ENCODE measurements around the gene SIX2.

SIX2 gene

DNA sequence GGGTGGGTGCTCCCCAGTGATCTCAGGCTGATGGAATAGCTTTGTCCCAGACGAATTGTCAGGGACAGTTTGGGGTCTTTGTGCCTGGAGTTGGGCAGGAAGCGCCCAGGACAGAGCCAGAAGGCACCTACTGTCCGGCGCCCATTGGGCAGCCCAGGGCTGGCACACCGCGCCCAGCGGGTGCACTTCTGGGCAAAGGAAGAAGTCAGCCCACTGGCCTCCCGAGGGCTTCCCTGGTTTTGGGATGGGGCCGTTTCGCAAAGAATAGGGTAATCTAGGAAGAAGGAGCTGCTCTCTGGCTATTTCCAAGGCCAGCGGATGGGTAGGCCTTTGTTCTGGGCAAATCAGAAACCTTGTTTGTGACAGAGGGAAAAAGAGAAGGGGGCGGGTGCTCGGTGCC is 3.5 kb upstream of the SIX2 start:
- no peak overlapping the region for H3K27ac Mint-ChIP-seq
- H3K4me3 Mint-ChIP-seq: peak overlapping the region in 1 of 2 donors; percentile 52
- peaks cover 80 to 92% of the 10 kb centered on the region in 2 donors for H3K27me3 Mint-ChIP-seq
- ATAC-seq (replicated peaks): no peak
- no peaks in the 10 kb centered on the region for H3K9me3 Mint-ChIP-seq
- DNase-seq: no peak
- H3K4me1 Mint-ChIP-seq (ENCODE audit: low read depth in 2 of 2): peaks cover 6 to 14% of the 10 kb centered on the region in 2 donors
- no peaks in the 10 kb centered on the region for H3K36me3 Mint-ChIP-seq (ENCODE audit: insufficient read depth)

DNA sequence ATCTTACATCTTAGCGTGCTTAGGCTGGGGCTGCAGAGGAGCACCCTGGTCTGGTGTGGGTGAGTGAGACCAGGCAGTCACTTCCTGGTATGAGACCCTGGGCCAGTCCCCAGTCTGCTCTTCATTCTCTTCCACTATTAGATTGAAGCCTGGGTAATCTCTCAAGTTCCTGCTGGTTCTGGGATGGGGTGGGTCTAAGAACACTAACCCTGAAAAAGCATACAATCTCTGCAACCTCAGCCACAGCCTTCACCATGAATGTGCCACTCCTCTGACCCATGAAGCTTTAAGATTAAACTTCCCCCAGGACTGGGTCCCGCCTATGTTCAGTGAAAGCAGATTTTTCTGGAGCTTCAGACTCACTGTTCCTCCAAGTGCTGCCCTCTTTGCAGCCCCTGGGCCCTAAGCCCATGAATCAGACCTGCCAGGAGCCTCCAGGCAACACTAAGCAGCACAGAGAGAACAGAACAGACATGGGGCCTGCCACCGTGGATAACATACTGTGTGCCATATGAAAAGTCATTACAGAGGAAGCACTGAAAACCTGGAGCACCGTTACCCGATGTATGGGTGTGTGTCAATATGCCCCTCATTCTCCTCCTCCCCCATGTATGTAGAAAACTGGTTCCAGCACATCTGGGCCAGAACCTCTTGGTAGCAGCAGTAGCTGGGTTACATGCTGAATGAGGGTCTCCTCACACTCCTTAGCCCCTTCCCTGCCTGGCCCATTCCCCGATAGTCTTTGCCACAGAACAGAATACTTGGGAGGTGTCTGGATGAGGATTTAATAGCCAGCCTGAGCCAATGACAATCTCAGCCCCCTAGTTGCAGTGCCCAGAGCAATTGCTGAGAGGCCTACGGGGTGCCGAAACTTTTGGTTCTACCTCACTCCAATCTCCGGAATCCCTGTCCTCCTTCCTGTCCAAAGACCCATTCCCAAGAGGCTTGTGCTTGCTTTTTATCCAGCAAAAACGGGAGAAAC is 2.7 kb upstream of the SIX2 start:
- no peaks in the 10 kb centered on the region for H3K9me3 Mint-ChIP-seq
- no peaks in the 10 kb centered on the region for H3K36me3 Mint-ChIP-seq (ENCODE audit: insufficient read depth)
- H3K4me3 Mint-ChIP-seq: peak overlapping the region in 1 of 2 donors; percentile 52
- peaks cover 79 to 92% of the 10 kb centered on the region in 2 donors for H3K27me3 Mint-ChIP-seq
- H3K4me1 Mint-ChIP-seq (ENCODE audit: low read depth in 2 of 2): peaks cover 6 to 16% of the 10 kb centered on the region in 2 donors
- no peak for ATAC-seq (replicated peaks)
- DNase-seq: no peak
- no peak overlapping the region for H3K27ac Mint-ChIP-seq

DNA sequence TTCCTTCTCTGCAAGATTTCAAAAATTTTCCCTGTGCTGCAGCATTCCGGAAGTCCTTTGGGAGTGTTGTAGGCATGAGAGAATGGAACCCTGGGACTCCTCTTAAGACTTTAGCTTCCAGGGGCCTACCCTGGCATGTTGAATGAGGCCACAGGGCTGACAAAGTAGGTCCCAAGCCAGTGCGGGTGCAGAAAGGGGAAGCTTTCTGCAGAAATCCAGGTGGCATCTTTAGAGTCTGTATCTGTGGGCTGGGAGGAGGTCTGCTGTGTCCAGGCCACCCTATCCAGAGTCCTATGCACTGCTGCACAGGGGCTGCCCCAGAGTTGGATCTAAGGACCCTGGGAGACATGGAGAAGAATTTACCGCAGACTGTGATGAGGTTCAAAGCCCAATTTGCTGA is 1.9 kb upstream of the SIX2 start:
- H3K27ac Mint-ChIP-seq: no peak overlapping the region
- H3K36me3 Mint-ChIP-seq (ENCODE audit: insufficient read depth): no peaks in the 10 kb centered on the region
- ATAC-seq (replicated peaks) (no peak), DNase-seq (no peak)
- peaks cover 79 to 92% of the 10 kb centered on the region in 2 donors for H3K27me3 Mint-ChIP-seq
- no peaks in the 10 kb centered on the region for H3K9me3 Mint-ChIP-seq
- H3K4me3 Mint-ChIP-seq: peak overlapping the region in 1 of 2 donors; percentile 79
- peaks cover 12 to 18% of the 10 kb centered on the region in 2 donors for H3K4me1 Mint-ChIP-seq (ENCODE audit: low read depth in 2 of 2)

DNA sequence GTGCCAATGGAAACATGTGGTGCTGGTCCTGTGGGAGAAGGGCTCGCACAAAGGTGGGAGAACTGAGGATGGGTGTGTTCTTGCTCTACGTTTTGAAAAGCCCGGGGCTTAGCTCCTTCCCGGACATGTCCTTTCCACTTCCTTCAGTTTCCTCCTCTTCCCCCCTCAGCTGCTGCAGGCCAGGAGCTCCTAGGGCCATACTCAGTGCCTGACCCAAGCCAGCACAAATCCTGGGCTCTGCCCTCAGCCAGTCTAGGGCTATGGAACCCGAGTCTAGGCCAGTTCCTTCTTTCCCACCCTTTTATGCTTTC is 1.4 kb upstream of the SIX2 start:
- H3K27ac Mint-ChIP-seq: no peak overlapping the region
- peaks cover 14 to 18% of the 10 kb centered on the region in 2 donors for H3K4me1 Mint-ChIP-seq (ENCODE audit: low read depth in 2 of 2)
- peak overlapping the region; percentile 11 to 79 for H3K4me3 Mint-ChIP-seq
- peaks cover 77 to 92% of the 10 kb centered on the region in 2 donors for H3K27me3 Mint-ChIP-seq
- DNase-seq (no peak), ATAC-seq (replicated peaks) (no peak)
- no peaks in the 10 kb centered on the region for H3K36me3 Mint-ChIP-seq (ENCODE audit: insufficient read depth)
- H3K9me3 Mint-ChIP-seq: no peaks in the 10 kb centered on the region

DNA sequence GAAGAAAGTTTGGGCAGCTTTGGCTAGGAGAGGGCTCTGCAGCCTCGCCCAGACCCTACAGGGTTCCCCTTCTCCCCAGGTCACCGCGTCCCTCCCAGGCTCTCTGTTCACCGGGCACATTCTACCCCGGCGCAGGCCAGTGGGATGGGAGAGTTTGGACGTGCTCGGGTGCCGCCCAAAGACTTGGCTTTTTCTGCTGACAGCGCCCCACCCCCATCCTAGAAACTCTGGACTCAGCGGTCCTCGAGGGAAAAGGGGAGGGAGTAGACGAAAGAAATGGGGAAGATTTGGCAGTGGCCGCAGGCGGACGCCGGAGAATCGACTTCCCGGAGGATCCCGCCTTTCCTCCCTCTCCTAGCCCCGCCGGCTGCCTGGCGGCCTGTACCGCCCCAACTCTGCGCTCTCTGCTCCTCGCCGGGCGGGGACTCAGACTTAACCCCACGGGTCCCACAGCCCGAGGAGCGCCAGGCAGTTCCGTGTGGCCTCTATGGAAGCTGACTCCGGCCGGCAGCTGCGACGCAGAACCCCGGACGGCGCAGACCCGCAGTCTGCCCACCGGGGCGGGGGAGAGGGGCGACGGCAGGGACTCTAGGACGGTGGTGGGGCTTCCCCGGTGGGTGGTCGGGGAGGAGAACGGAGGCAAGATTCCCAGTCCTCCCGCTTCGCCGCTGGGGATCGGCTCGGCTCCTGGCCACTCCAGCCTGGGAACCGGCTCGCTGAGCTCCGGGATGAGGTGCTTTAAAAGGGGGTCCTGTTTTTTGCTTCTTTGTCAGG is 863 bp upstream of the SIX2 start:
- H3K27ac Mint-ChIP-seq: no peak overlapping the region
- H3K4me1 Mint-ChIP-seq (ENCODE audit: low read depth in 2 of 2): peaks cover 18% of the 10 kb centered on the region in 2 donors
- DNase-seq (no peak), ATAC-seq (replicated peaks) (no peak)
- H3K36me3 Mint-ChIP-seq (ENCODE audit: insufficient read depth): no peaks in the 10 kb centered on the region
- H3K27me3 Mint-ChIP-seq: peaks cover 77 to 92% of the 10 kb centered on the region in 2 donors
- H3K4me3 Mint-ChIP-seq: peak overlapping the region; percentile 79 to 80
- H3K9me3 Mint-ChIP-seq: no peaks in the 10 kb centered on the region

DNA sequence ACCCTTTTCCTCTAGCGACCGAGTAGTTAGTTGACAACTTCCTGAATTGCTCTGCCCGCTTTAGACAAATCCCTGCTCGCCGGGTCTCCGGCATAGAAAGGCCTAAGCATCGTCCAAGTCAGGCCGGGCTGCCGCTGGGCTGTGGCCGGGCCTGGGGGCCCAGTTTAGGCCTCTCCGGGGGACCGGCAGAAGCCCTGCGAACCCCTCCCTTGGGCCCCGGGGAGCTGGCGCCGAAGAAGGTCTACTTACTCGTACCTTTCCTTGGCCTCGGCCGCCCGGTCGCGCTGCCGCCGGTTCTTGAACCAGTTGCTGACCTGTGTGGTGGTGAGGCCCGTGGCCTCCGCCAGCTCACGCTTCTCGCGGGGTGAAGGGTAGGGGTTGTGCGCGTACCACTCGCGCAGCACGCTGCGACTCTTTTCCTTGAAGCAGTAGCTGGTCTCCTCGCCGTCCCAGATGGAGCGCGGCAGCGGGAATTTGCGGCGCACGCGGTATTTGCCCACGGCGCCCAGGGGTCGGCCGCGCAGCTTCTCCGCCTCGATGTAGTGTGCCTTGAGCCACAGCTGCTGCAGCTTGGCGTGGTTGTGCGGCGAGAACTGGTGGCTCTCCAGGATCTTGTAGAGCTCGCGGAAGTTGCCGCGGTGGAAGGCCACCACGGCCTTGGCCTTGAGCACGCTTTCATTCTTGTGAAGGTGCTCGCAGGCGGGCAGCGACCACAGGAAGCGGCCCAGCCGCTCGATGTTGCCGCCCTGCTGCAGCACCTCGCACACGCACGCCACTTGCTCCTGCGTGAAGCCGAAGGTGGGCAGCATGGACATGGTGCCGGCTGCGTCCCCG is 739 bp downstream of the SIX2 start:
- peaks cover 19 to 22% of the 10 kb centered on the region in 2 donors for H3K4me1 Mint-ChIP-seq (ENCODE audit: low read depth in 2 of 2)
- peak overlapping the region in 1 of 2 donors; percentile 57 for H3K4me3 Mint-ChIP-seq
- no peak for DNase-seq
- H3K27me3 Mint-ChIP-seq: peaks cover 77 to 98% of the 10 kb centered on the region in 2 donors
- no peaks in the 10 kb centered on the region for H3K9me3 Mint-ChIP-seq
- ATAC-seq (replicated peaks): no peak
- H3K27ac Mint-ChIP-seq: no peak overlapping the region
- H3K36me3 Mint-ChIP-seq (ENCODE audit: insufficient read depth): no peaks in the 10 kb centered on the region

DNA sequence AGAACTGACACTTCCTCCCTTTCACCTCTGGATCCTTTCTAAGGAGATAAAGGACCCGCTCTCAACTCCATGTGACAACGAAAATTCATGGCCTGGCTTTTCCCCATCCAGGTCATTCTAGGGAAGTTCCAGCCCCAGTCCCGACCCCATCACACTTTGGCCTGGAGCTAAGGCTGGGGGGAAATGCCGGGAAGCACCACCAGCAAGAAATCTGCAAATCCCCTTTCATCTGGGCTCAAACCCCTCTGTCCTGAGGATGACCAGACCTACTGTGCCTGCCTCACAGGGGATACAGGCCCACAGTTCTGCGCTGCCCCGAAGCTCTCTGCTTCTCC is 1.3 kb downstream of the SIX2 start:
- peaks cover 19 to 22% of the 10 kb centered on the region in 2 donors for H3K4me1 Mint-ChIP-seq (ENCODE audit: low read depth in 2 of 2)

DNA sequence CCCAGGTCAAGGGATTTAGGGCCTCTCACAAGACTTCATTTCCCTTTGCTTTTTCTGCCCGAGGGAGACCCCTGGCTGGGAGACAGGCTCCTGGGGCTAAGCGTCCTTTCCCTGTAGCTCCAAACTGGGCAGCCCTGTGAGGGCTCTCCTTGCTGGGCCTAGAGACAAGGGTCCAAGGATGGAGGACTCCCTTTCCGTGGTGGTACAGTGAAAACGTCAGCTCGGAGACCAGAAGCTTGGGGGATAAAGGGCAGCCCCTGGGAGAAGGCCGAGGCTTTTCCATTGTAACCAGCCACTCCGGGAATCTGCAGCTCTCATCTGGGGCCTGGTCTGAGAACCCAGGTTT is 2.3 kb downstream of the SIX2 start:
- Mint-ChIP-seq H3K4me3 (no peak overlapping the region), H3K36me3 (ENCODE audit: insufficient read depth) (no peaks in the 10 kb centered on the region), H3K4me1 (ENCODE audit: low read depth in 2 of 2) (peaks cover 21 to 24% of the 10 kb centered on the region in 2 donors), H3K27me3 (peaks cover 81 to 100% of the 10 kb centered on the region in 2 donors), H3K9me3 (no peaks in the 10 kb centered on the region), H3K27ac (no peak overlapping the region)
- no peak for ATAC-seq (replicated peaks)
- DNase-seq: no peak

More for the DNA sequence above, 1.3 kb downstream of the SIX2 start:
- Mint-ChIP-seq H3K36me3 (ENCODE audit: insufficient read depth) (no peaks in the 10 kb centered on the region), H3K27me3 (peaks cover 82 to 100% of the 10 kb centered on the region in 2 donors), H3K9me3 (no peaks in the 10 kb centered on the region), H3K27ac (no peak overlapping the region), H3K4me3 (peak overlapping the region; percentile 35 to 38)
- DNase-seq: no peak
- no peak for ATAC-seq (replicated peaks)

DNA sequence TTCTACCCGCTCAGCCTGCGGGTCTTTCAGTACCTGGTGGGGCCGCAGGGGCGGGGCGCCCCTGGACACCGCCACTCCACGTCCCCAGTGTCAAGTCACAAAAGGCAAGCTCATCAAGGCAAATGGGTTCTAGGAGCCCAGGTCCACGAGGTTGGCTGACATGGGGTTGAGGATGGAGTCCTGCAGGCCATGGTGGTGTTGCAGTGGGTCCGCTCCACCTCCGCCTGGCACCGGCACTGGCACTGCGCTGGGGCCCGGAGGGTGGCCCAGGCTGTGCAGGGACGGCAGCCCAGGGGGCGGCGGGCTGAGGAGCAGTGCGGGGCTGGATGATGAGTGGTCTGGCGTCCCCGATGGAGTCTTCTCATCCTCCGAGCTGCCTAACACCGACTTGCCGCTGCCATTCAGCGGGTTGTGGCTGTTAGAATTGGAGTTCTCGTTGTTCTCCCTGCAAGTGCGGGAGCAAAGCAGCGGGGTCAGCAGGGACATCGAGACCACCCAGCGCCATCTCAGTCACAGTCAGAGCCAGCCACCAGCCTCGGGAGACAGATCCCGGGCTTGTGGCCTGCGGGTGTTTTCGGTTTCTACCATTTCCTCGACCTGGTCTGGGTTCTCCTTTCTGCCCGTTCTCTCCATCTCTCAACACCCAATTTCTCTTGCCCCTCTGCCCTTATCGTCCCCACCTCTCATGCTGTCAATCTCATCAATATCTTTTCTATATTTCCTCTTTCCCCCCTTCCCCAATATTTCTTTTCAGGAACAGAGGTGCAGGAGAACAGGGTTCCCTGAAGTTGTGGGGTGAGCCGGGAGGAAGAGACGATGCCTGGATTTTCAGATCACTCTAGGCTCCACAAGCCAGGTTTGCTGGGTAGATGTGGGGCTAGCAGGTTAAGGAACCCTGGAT is 3.0 kb downstream of the SIX2 start:
- Mint-ChIP-seq H3K27ac (no peak overlapping the region), H3K27me3 (peaks cover 81 to 100% of the 10 kb centered on the region in 2 donors), H3K9me3 (no peaks in the 10 kb centered on the region), H3K4me3 (no peak overlapping the region), H3K36me3 (ENCODE audit: insufficient read depth) (no peaks in the 10 kb centered on the region), H3K4me1 (ENCODE audit: low read depth in 2 of 2) (peaks cover 25 to 29% of the 10 kb centered on the region in 2 donors)
- no peak for DNase-seq
- ATAC-seq (replicated peaks): no peak

DNA sequence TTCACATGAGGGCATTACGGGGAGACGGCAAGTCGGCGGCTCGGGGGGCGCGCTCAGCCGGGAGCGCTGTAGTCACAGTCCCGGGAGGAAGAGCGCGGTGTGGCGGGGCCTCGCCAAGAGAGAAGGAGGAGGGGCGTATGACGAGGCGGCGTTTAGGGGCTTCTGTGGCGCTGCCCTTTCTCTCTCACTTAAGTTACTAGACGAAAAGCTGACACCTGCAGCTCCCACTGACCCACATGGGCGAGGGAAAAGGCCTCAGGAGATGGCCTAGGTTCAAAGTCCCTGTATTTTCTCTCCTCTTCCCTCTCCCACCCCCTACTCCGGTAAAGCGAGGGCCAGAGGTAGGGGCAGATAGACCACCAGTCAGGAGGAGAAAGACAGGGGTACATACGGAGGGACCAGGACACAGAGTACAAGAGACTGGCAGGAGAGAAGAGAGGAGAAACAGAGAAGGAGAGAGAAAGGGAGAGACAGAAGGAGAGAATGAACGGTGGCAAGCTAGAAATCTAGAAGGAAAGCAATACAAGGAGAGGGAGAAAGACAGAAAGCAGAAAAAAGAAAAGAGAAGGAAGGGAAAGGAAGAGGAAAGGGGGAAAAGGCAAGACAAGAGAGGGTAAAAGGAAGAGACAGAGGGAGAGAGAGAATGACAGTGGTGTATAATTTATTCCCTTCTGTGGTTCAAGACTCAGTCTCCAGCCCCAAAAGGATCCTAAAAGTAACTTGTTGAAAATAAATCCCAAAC is 3.8 kb downstream of the SIX2 start:
- DNase-seq (no peak), ATAC-seq (replicated peaks) (no peak)
- H3K36me3 Mint-ChIP-seq (ENCODE audit: insufficient read depth): no peaks in the 10 kb centered on the region
- no peaks in the 10 kb centered on the region for H3K9me3 Mint-ChIP-seq
- no peak overlapping the region for H3K27ac Mint-ChIP-seq
- H3K4me1 Mint-ChIP-seq (ENCODE audit: low read depth in 2 of 2): peaks cover 28 to 29% of the 10 kb centered on the region in 2 donors
- peak overlapping the region in 1 of 2 donors; percentile 9 for H3K4me3 Mint-ChIP-seq
- peaks cover 81 to 100% of the 10 kb centered on the region in 2 donors for H3K27me3 Mint-ChIP-seq

DNA sequence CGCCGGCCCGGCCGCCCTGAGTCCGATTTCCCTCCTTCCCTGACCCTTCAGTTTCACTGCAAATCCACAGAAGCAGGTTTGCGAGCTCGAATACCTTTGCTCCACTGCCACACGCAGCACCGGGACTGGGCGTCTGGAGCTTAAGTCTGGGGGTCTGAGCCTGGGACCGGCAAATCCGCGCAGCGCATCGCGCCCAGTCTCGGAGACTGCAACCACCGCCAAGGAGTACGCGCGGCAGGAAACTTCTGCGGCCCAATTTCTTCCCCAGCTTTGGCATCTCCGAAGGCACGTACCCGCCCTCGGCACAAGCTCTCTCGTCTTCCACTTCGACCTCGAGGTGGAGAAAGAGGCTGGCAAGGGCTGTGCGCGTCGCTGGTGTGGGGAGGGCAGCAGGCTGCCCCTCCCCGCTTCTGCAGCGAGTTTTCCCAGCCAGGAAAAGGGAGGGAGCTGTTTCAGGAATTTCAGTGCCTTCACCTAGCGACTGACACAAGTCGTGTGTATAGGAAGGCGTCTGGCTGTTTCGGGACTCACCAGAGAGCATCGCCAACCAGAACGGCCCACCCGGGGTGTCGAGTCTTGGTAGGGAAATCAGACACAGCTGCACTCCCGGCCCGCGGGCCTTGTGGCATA is 4.6 kb downstream of the SIX2 start:
- H3K9me3 Mint-ChIP-seq: no peaks in the 10 kb centered on the region
- no peak overlapping the region for H3K27ac Mint-ChIP-seq
- DNase-seq (no peak), ATAC-seq (replicated peaks) (no peak)
- H3K27me3 Mint-ChIP-seq: peaks cover 78 to 100% of the 10 kb centered on the region in 2 donors
- no peaks in the 10 kb centered on the region for H3K36me3 Mint-ChIP-seq (ENCODE audit: insufficient read depth)
- H3K4me1 Mint-ChIP-seq (ENCODE audit: low read depth in 2 of 2): peaks cover 25 to 29% of the 10 kb centered on the region in 2 donors
- H3K4me3 Mint-ChIP-seq: peak overlapping the region in 1 of 2 donors; percentile 17
